Cardiac fibroblast (primary cell): ENCODE results near the gene STEAP1B.

Experiments used
- DNase-seq, 2 donors: peaks; one replicate each; pipeline versions ENCODE4 v3.0.0 to v3.0.0-alpha.2; 2010; ENCODE audit warnings: low read depth in 2 of 2
- H3K4me3 ChIP-seq, 2 donors: replicated peaks in 1 of 2; 1 replicate in 1 of 2; 2 replicates in 1 of 2; pipeline ENCODE4 v1.5.1; 2011; ENCODE audit warnings: low read depth in 2 of 2, low read length in 2 of 2, mild to moderate bottlenecking in 2 of 2, moderate library complexity in 1 of 2
- TF ChIP-seq, protein P1 (sequence below): IDR thresholded peaks from one replicate; pipeline ENCODE4 v1.5.1; 2011; ENCODE audit warnings: low read depth, mild to moderate bottlenecking, low read length, inconsistent platforms

The STEAP1B gene

GRCh38 chr7:22447762-22448161, 52.2 kb downstream of the STEAP1B start:
- TF ChIP-seq, protein P1, sequence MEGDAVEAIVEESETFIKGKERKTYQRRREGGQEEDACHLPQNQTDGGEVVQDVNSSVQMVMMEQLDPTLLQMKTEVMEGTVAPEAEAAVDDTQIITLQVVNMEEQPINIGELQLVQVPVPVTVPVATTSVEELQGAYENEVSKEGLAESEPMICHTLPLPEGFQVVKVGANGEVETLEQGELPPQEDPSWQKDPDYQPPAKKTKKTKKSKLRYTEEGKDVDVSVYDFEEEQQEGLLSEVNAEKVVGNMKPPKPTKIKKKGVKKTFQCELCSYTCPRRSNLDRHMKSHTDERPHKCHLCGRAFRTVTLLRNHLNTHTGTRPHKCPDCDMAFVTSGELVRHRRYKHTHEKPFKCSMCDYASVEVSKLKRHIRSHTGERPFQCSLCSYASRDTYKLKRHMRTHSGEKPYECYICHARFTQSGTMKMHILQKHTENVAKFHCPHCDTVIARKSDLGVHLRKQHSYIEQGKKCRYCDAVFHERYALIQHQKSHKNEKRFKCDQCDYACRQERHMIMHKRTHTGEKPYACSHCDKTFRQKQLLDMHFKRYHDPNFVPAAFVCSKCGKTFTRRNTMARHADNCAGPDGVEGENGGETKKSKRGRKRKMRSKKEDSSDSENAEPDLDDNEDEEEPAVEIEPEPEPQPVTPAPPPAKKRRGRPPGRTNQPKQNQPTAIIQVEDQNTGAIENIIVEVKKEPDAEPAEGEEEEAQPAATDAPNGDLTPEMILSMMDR = no peak
- no peak for DNase-seq
- no peak overlapping the region for H3K4me3 ChIP-seq

DNA sequence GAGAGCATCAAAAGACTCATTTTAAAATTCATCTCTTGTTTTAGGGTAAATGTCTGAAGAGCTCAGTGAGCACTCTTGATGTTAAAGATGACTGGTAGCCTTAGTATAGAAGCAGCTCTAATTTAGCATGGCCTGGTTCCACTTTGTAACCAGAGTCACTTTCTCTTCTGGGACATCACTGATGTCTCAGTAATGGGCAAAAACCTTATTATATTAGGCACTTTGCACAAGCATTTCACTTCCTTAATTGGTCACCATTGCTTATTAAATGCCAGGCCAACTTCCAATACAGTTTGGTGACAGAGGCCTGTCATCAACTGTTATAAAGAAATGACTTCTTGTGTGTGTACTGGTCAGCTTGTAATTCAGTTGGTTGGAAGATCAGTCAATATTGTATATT, 53.0 kb downstream of the STEAP1B start:
- TF ChIP-seq, protein P1 = no peak
- no peak overlapping the region for H3K4me3 ChIP-seq
- DNase-seq = no peak

GRCh38 chr7:22445853-22446252, 54.1 kb downstream of the STEAP1B start:
- TF ChIP-seq, protein P1 = no peak
- H3K4me3 ChIP-seq = no peak overlapping the region
- no peak for DNase-seq

GRCh38 chr7:22445140-22445743, 54.7 kb downstream of the STEAP1B start:
- H3K4me3 ChIP-seq = no peak overlapping the region
- DNase-seq = peak; percentile 58 to 78
- TF ChIP-seq, protein P1 = no peak

DNA sequence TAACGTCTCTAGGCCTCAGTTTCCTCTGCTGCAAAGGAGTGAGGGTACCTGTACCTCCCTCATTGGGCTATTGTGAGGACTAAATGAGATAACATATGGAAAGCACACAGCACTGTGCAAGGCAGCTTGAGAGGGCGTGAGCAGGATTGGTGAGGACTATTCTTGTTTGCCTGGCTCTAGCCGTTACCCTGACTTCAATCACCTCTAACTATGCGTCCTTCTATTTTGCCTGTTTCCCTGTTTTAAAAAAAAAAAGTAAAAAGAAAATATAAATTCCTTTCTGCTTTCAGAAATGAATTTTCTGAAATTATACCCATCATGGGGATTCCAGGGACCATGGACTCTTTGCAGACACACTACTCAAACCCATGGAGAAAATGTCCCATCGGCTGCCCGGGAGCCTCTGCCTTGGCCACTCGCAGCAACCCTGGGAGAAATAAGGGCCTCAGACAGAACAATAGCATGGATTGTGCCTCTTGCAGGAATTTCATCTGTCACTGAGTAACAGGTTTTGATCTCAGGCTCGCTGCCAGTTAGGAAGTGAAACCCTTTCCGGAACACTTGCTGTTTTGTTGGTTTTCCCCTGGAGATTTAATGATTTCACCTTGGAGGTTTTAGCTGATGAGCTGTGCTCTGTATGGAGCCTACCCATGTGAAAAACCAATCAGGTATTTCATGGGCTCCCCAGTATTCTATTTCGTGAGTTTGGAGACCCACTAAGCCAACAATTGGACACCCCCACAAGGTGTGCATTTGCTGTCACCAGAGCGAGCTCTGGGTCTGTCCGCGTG, 55.6 kb downstream of the STEAP1B start:
- TF ChIP-seq, protein P1 = no peak
- DNase-seq = peak; percentile 42 to 82
- H3K4me3 ChIP-seq = no peak overlapping the region

GRCh38 chr7:22443370-22444180, 56.4 kb downstream of the STEAP1B start:
- TF ChIP-seq, protein P1 = no peak
- peak in 1 of 2 donors; percentile 24 for DNase-seq
- no peak overlapping the region for H3K4me3 ChIP-seq
